ENCODE measurements around the gene OGA. TPM values are rescaled to one million over a fixed set of nuclear protein-coding genes. Genes with fewer than 3 reads are reported as not detected.

OGA gene
- total RNA-seq, 2 donors from 2014 or later: 70.4 to 71.4 TPM

DNA sequence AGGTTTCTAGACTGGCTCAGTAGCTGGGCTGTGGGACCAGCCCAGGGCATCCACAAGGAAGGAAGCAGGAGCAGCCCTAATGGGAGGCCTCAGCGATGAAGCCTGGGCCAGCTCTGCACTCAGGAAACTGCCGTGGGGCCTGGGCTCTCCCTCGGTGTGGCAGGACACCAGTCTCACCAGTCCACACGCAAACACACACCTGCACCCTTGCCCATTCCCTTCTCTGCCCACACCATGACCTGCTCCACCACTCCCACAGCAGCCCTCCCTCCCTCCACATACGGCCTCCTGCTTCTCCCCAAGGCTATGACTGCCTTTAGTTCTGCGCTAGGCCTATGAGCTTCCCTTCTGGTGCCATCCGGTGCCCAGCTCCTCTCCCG is 49.5 kb downstream of the OGA start:
- DNase-seq (no peak), ATAC-seq (no peak)
- intact Hi-C loops (cut with DNase I): no loop called here

DNA sequence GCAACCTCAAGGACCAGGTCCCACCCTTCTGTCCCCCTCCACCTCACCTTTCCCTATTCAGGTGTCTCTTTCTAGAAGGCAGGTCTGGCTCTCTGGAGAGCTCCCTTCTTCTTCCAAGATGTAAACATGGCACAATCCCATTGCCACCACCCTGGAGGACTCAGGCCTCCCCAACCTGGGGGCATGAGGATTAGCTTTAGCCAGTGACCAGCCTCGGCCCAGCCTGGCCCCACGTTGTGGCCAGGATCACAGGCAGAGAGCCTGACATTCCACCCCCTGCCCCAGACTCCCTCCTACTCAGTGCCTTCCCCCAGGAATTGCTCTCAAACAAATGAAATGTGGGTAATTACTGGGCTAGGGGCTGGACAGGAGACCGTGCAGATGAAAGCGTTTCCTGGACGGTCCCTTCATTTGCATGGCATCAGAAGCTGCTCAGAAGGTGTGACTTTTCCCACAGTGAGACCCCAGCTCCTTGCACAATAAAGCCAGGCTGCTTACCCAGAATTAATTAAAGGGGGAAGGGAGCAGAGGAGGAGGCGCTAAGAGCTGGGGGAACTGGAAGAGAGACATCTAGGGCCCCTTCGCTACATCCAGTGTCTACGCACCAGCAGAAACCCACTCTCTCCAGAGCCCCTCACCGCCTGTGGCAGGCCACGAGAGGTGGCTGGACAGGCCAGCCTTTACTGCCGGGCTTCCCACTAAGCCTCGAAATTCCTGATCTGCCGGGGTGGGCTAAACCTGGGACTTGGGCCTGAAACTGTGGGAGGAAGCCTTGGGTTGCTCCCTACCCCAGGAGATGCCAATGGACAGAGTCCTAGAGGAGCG is 50.1 kb downstream of the OGA start:
- intact Hi-C loops (cut with DNase I): no loop called here
- no peak for DNase-seq
- no peak for ATAC-seq

DNA sequence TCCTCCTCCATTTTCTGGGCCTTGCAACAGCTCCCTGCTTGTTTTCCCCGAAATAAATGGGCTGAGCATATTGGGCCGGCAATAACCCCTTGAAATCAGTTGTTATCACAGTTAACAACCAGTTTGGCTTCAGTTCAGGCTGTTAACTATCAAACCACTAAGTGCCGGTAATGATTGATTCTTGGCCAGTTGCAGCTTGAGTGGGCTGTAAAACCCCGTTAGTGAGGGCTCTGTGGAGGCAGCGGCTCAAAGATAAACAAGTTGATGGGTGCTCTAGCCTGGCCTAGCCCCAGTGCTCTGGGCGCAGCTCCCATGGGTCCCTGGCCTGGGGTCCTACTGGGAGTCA is 50.7 kb downstream of the OGA start:
- DNase-seq (no peak), ATAC-seq (no peak)
- intact Hi-C loops (cut with DNase I): no loop called here

DNA sequence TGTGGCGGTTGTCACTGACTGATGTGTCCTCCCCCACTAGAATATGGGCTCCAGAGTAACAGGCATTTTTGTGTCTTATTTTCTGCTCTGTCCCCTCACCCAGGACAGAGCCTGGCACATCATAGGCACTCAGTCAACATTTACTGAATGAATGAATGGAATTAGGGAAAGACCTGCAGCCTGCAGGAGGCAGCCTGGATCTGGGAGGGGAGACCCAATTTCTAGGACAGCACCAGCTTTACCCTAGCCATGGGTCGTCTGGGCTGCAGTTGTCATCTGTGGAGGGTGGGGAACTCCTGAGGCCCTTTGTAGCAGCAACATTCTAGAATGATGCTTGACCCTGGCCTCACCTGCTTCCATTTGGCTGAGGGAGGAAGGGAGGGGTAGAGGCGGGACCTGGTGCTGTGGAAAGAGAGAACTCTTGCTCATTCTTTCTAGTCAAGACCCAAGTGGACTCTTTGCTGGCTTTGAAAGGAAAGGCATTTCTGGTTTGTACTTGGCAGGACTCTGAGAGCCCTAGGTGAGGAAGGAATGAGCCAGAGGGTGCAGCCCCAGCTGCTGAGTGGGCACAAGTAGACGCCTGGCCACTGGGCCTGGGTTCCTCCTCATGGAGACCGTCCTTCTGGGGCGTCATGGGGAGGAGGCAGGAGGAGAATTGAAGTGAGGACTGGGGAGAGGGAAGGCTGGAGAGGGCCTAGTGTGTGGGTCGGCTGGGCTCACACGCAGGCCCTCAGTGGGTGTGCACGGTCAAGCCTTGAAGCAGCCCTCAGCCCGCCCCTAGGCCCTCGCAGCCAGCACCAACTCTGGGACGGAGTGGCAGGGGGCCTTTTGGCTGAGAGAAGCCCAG is 51.3 kb downstream of the OGA start:
- ATAC-seq: no peak
- intact Hi-C loops (cut with DNase I): no loop called here

DNA sequence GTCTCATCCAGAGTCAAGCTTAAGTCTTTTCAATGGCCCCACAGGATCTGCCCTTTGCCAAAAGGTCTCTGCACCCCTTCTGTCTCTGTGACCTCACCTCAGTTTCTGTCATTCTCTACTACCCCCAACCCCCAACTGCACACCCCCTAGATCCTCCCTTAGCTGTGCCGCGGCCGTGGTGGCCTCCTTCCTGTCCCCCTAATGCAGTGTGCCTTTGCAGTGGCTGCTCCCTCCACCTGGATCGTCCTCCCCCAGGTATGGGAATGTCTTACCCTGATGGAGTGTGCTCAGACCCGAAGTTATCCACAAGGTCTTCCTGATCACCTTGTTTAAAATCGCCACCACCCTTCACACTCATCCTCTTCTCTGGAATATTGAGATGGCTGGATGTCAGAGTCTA is 51.9 kb downstream of the OGA start:
- ATAC-seq: no peak
- no peak for DNase-seq
- intact Hi-C loops (cut with DNase I): no loop called here

More for the DNA sequence above, 51.3 kb downstream of the OGA start:
- DNase-seq: no peak

DNA sequence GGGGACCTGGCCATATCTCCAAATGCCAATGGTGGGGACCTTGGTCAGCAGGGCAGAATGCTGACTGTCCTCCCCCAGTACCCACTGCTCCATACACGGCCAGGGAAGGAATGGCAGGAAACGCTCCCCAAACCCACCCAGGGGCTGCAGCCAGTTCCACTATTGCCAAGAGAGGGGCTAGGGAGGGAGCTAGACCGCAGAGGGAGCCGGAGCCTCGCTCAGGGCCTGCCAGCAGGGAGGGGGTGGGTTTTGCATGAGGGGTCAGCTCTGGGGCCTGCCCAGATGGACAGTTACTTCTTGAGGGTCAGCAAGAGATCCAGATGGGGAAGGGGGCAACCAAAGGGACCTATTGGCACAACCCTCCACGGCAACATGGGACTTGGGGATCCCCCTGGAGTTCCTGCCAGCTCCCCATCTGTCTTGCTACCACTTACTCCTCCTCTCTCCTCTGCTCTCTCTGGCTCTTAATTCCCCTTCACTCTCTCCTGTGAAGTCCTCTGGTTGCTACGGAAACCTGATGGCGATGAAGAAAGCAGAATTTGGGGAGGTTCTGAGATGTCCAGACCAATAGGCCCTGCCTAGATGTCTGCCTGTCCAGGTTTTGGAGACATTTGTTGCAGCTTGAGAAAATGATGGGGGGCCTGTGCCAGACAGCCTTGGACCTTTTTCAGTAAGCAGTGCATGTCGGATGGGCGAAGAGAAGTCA is 55.0 kb downstream of the OGA start:
- intact Hi-C loops (cut with DNase I): no loop called here
- DNase-seq: no peak
- ATAC-seq: no peak

DNA sequence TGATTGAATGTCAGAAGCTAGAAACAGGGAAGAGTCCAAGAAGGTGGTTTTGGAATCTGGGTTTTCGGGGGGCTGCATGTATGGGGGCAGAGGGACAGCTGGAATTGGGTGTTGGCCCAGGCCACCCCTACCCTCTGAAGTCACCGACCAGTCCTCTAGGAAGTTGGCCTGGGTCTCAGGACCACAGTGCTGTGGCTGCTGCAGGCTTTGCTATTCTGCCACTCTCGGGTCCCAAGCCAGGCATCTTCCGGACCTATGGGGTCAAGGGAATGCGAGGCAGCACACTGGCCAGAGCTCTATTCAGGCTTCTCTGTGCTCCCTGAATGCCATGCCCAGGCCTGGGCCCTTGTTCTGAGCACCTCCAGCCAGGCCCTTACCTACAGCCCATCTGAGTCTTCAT is 55.5 kb downstream of the OGA start:
- intact Hi-C loops (cut with DNase I): no loop called here
- ATAC-seq (no peak), DNase-seq (no peak)

DNA sequence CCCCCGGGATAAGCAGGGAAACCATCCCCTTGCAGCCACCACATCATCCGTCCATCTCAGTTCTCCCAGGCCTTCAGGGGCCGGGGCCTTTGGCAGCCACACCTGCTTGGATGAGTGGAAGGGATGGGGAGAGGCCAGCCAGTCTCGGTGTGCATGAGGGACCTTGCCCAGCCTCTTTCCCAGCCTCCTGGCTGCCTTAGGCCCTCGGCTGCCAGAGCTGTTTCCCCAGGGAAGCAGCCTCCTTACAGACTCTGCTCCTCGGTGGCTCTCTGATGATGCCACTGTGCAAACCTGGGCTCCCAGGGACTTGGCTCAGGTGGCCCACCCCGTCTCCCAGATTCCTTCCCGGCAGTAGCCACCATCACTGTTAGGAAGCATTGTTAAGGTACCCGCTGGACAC is 57.0 kb downstream of the OGA start:
- DNase-seq (no peak), ATAC-seq (no peak)
- intact Hi-C loops (cut with DNase I): no loop called here

DNA sequence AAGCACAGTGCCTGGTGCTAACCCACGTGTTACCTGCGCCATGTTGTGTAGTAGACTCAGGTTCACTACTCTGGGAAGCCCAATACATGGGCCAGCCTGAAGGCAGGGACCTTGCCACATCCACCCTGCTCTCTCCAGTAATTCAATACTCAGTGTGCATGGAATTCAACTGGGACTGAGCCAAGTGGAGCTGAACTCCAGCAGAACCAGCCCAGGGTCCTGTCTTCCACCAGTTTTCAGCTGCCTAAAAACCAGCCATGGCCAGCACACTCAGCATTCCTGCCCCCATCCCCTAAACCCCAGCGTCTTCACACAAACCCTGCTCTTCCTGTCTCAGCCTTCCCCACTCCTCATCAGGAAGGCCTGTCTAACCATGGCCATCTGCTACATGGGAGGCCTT is 57.7 kb downstream of the OGA start:
- DNase-seq (no peak), ATAC-seq (no peak)
- intact Hi-C loops (cut with DNase I): no loop called here

DNA sequence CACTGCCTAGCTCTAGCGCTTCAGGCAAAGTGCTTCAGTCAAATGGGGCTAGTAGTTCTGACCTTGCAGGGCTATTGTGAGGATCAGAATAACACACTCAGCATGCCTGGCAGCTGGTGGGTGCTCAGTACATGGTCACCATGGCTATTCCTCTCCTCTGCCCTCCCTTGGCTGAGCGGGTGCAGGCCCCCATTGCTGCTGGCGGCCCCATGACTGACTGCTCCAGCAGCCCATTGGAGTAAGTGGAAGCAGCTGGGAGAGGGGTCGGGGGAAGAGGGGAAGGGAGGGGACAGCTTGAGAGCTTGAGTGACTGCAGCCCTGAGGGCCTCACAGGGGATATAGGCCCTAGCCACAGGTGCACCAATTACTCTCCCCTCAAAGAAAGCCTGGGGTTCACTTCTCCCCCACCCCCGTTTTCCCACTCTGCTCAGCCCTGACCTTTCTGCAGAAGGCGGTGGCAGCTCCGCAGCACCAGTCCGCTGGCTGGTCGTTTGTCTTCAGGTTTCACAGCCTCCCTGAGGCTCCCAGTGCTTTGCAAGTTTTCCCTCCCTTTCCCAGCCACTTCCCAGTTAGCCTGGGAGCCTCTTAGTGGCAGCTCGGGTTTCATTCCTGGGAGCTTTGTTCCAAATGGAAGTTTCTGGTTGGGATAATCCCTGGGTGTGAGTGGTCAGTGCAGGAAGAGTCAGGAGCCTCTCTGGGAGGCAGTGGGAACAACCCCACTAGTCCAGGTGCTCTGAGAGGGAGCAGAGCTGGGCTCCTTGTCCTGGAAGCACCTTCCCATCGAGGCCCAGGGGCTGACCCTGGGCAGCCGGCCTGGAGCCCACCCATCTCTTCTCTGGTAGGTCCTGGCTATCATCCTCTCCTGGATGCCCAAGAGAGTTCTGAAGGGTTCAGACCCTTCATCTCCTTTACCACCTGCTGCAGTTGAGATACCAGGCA is 58.7 kb downstream of the OGA start:
- intact Hi-C loops (cut with DNase I): no loop called here
- ATAC-seq (no peak), DNase-seq (no peak)

DNA sequence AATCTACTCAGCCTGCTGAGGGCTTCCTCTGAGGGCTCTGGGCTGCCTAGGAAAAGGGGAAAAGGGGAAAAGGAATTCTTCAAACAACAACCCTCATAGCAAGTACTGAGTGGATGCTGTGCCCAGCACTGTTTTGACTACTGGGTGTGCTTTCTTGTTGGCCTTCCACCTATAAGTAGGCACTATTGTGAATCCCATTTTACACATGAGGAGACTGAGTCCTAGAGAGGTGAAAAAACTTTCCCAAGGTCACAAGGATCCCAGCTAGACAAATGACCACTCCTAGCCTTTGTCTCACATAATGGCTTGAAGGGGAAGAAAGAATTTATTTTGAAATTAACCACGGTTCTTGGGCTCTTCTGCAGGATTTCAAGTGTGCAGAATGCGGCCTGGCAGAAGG is 59.4 kb downstream of the OGA start:
- ATAC-seq: no peak
- no peak for DNase-seq
- intact Hi-C loops (cut with DNase I): no loop called here

DNA sequence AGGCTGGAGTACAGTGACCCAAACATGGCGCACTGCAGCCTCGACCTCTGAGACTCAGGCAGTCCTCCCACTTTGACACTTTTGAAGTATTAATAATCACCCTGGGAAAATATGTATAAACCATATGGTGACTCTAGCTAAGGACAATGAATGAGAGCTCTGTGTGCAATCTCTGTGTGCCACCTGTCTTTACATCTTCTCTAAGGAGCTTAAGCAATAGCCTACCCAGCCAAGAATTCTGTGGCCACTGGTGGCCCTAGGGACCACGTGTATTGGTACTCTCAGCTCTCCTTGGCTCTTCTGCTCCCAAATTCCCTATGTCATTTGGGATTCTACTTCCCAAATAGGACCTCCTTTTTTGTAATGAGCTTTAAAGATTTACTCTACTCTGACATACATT is 66.0 kb downstream of the OGA start:
- ATAC-seq (no peak), DNase-seq (no peak)
- intact Hi-C loops (cut with DNase I): no loop called here

DNA sequence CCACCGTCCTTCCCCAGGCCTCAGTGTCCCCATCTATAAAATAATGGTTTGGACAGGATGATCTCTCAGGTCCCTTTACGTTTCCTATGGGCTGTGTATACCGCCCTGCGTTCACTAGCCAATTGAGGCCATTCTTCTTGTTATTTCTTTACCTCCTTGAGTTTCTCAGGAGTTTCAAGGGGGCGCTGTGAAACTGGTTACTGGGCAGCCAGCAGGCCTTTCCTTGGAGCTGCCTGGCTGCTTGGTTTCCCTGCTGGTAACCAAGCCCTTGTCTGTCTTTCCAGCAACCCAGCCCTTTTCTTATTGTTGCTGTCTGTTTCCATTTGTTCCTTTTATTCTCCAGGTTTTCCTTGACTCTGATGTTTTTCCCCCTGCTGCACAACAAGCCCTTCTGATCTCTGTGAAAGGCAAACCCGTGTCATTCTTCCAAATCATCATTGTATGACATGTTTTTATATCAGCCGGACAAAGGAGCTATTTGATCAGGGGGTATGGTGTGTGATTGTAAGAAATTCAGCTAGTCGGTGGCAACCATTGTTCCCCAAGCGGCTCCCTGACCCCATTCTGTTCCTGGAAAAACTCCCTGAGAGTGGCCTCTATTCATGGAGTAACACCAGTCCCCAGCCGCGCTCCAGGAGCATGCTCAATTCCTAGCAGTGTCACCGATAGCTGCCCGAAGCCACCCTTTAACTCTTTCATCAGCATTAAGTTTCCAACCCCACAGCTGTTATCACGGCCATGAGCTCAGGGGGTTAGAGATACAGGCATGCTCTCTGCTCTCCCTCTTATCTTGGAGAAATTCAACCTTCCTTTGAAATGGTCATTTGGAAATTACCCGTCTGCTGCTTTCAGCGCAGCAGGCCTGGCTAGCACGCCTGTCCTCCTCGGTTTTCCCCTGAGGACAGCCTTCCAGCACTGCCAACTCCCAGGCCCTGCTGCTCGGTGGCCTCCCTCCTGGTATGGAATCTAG is 68.9 kb downstream of the OGA start:
- DNase-seq: no peak
- intact Hi-C loops (cut with DNase I): no loop called here
- peak in 1 of 2 donors; percentile 68 for ATAC-seq

DNA sequence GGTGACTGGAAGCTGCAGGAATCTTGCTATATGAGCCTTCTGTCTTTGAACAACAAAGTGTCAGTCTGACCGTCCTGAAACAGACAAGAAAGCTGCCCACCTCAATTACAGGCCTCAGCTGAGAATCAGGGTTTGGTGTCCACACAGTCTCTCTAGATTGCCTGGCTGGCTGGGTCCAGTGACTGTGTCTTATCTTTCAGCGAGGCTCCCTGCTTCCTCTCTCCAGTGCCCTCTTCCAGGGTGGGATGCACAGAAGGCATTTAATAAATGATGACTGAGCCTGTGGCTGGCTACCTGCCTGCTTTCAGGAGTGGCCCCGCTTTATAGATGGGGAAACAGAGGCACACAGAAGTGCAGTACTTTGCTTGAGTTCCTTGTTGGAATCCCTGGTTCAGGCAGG is 69.7 kb downstream of the OGA start:
- DNase-seq: no peak
- no peak for ATAC-seq
- intact Hi-C loops (cut with DNase I): no loop called here

DNA sequence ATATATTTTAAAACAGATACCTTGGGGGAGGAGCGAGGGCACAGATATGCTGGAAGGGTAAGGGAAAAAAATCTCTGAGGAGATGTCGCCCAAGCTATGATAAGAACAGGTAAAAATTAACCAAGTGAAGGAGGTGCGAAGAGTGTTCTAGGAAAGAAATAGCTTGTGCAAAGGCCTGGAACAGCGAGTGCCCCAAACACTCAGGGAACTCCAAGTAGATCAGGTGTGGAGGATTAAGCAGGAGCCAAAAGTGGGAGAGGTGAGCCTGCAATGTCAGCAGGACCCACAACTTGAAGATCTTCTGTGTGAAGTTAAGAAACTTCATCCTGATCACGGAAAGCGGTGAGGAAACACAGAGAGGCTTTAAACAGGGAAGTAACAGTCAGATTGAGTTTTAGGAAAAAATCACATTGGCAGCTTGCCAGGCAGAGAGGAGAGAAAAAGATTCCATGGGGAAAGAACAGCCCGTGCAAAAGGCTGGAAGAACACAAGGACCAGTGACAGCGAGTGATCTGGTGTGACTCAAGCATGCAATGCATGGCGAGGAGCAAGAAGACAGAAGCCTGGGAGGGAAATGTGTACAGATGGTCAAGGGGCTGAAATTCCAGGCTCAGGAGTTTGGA is 73.1 kb downstream of the OGA start:
- ATAC-seq (no peak), DNase-seq (no peak)
- intact Hi-C loops (cut with DNase I): no loop called here

DNA sequence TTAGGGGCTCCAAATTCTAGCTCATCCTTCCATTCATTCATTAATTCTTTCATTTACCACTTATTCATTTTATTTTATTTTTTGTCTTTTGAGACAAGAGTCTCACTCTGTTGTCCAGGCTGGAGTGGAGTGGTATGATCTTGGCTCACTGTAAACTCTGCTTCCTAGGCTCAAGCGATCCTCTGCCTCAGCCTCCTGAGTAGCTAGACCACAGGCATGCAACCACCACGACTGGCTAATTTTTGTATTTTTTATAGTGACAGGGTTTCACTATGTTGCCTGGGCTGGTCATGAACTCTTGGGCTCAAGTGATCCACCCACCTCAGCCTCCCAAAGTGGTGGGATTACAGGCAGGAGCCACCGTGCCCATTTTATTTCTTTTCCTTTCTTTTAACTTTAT is 74.0 kb downstream of the OGA start:
- intact Hi-C loops (cut with DNase I): no loop called here
- DNase-seq (no peak), ATAC-seq (no peak)

DNA sequence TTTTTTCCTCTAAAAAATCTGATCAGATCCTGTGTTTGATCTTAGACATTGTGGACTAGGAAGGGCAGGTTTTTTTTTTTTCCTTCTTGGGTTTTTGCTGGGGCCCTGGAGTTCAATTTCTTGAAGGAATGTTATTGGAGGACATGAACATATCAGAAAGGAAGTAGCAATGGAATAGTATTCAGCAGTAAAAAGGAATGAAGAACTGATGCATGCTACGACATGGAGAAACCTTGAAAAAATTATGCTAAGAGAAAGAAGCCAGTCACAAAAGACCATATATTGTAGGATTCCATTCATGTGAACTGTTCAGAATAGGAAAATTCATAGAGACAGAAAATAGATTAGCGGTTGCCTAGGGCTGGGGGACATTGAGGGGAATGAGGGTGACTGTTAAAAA is 76.3 kb downstream of the OGA start:
- ATAC-seq: no peak

DNA sequence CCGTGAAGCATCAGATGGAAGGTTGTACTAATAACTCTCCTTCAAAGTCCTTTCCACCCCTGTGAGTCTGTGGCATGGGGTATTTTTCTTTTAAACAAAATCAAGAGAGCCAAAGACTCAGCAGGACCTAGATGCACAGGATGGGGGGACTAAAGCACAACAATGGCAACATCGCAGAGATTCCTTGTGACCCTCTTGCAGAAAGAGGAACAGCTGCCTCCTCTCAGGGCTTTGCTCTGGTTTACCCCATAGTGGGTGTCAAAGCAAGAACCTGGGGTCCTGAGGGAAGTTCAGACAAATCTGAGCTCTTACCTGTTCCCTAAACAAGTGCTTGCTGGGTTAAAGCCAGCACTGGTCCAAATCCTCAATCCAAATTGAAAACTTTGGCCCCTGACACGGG is 81.6 kb downstream of the OGA start:
- intact Hi-C loops (cut with DNase I): no loop called here
- ATAC-seq (no peak), DNase-seq (no peak)

More for the DNA sequence above, 76.3 kb downstream of the OGA start:
- intact Hi-C loops (cut with DNase I): no loop called here
- DNase-seq: no peak
